GM18907 (cell line): ENCODE data around the gene ADARB2.
"Not testable (repeated sequence)": the region's sequence is repeated elsewhere in the genome, so short reads cannot be mapped to it uniquely, and the experiment has no call there.

Source experiments
- ATAC-seq: cut with Tn5 transposase; IDR thresholded peaks from one replicate; pipeline ENCODE4 v1.9.1; 2021; ENCODE audit warnings: mild to moderate bottlenecking, moderate library complexity; ENCODE audit not compliant: unreplicated experiment

ADARB2 gene

DNA sequence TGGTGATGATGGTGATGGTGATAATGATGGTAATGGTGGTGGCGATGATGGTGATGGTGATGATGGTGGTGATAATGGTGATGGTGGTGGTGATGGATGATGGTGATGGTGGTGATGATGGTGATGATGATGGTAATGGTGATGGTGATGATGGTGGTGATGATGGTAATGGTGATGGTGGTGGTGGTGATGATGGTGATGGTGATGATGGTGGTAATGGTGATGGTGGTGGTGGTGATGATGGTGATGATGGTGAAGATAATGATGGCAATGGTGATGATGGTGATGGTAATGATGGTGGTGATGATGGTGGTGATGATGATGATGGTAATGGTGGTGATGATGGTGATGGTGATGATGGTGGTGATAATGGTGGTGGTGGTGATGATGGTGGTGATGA, 517.5 kb downstream of the ADARB2 start:
- not testable (repeated sequence) for ATAC-seq

DNA sequence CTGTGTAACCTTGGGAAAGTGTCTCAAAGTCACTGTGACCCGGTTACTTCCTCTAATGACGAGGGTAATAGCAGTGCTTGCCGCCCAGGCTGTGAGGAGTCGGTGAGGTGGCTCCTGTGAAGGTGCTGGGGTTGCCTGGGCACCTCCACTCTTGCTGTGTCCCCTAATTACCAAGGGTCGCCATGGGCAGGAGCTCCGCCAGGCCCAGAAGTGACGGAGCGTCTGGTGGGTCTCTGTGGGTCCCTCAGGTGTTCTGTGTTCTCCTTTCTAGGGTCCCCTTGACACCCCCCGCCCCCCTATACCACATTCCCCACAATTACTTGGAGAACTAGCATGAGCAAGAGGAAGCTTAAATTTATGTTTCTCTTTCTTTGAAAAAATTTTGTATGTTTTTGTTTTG, 519.7 kb downstream of the ADARB2 start:
- ATAC-seq: no peak

DNA sequence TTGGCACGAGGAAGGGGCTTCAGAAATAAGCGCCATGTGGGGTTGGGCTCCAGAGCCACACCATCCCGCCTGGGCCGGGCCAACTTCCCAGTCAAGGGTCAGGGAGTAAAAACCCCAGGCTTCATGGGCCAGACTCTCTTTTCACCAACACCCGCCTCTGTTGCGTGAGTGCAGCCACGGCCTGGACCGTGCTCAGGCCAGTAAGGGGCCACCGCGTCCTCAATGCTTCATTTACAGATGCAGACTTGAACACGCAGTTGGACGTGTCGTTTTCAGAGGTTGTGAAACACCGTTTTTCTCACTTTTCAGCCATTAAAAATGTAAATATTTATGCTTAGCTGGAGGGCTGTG, 520.1 kb downstream of the ADARB2 start:
- no peak for ATAC-seq

GRCh38 chr10:1216574-1217236, 520.6 kb downstream of the ADARB2 start:
- ATAC-seq: no peak

DNA sequence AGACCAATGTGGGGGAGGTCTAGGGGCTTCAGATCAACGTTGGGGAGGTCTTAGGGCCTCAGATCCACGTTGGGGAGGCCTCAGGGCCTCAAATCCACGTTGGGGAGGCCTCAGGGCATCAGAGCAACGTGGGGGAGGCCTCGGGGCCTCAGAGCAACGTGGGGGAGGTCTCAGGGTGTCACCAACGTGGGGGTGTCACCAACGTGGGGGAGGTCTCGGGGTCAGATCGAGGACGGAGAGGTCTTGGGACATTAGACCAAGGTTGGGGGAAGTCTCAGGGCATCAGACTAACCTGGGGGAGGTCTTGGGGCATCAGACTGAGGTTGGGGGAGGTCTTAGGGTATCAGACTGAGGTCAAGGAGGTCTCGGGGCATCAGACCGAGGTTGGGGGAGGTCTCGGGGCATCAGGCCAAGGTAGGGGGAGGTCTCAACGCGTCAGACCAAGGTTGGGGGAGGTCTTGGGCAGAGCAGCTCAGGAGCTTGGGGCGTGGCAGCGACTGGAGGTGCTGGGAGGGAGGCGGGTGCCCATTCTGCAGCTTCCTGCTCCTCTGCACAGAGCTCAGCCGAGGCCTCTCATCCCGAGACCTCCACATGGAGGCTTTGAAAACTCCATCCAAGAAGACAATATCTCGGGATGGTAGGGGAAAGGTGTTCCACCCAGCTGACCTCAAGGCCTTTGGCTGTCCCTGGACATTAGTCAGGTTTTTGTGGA, 521.3 kb downstream of the ADARB2 start:
- ATAC-seq: no peak

DNA sequence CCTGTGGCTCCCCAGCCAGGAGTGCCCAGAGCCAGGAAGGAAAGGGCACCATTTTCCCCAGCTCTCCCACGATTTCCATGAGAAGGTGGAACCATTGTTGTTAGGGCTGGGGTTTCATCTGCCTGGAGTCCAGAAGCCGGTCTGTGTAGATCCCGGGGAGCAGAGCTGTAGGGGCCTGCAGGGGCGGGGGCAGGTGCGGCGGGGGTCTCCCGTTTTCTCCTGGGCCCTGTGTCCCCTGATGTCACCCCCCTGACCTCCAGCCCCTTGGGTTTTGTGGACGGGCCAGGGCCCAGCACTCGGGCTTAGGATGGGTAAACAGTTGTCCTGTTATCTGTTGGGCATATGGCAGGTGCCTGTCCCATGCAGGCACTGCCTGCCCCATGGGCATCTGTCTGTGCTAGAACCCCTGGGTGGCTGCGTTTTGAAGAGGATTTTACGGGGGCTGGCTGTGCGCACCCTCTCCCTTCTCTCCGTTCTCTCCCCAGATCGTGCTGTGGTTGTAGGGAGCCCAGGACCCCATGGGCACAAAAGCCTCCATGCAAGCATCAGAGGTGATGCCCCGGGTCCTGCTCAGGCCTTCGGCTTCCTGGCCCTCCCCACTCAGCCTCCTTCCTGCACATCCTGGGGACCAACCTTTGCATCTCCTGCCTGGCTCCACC, 522.3 kb downstream of the ADARB2 start:
- no peak for ATAC-seq

- ATAC-seq: no peak
Observed at GRCh38 chr10:1214071-1214675, 523.2 kb downstream of the ADARB2 start.

DNA sequence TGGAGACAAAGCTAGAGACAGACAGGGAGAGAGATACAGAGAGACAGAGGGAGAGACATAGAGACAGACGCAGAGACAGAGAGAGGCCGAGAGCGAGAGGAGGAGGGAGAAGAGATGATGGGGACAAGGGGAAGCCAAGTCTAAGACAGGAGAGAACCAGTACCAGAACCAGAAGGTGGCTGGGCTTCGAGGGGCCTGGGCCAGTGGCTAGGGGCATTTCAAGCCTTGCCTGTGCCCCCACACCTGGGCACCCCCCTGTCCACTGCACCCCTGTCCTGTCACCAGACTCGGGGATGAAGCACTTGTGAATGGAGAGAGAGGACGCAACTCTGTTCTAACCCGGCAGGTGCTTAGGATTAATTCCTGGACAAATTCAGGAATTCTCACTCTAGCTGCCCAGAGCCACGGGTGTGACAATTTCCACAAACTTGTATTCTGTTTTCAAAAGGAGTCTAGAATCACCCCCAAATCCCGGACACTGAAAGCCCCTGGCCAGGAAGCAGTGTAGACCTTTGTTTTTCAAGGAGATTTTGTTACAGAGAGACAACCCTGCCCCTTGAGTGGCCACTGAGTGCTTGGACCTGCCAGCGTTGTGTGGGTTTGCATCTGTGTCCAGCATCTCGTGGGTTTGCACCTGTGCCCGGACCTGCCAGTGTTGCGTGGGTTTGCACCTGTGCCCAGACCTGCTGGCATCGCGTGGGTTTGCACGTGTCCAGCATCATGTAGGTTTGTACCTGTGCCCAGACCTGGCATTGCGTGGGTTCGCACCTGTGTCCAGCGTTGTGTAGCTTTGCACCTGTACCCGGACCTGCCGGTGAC, 523.9 kb downstream of the ADARB2 start:
- no peak for ATAC-seq

DNA sequence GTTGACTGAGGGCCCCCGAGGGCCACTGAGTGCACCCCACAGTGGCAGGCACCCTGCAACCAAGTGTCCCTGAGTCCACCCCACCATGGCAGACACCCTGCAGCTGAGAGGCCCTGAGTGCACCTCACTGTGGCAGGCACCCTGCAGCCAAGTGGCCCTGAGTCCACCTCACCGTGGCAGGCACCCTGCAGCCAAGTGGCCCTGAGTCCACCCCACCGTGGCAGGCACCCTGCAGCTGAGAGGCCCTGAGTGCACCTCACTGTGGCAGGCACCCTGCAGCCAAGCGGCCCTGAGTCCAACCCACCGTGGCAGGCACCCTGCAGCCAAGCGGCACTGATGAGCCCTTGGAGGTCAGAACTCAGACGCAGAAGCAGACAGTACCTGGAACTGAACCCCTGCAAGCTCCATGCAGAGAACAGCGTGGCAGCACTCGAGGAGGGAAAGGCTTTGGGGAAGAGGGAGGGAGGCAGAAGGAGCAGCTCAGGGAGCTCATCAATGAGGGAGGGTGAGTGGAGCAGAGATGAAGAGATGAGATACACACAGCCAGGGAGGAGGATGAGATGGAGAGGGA, 524.7 kb downstream of the ADARB2 start:
- no peak for ATAC-seq

DNA sequence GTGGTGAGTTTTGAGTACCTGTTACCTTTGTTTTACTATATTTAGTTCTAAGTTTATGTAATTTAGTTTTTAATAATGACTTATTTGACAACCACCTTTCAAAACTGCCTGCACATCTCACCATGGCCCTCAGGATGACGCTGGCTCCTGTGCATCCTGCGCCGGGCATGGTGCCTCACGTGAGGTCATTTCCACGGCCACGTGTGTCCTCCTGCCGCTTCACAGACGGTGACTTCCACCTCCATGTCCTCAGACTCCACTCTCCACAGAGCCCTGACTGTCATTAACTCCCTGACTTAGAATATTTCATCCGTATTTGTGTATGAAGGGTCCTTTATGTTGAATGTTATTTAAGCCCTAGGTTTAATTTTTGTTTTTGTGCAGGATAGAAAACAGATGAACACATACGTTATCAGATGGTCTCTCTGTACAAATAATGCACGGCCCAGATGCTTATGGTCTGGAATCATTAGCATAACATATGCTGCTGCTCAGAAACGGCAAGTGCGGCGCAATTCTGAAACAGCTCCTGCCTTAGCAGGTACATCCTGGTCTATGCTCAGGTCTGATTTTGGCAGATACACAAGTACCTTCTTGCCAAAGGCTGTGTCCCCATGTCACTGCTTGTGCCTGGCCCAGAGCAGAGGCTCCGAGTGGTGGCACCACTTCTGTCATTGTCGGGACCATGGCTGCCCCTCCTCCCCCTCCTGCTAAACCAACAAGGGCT, 525.3 kb downstream of the ADARB2 start:
- no peak for ATAC-seq

- ATAC-seq: no peak
Observed at GRCh38 chr10:1210667-1211066, 526.7 kb downstream of the ADARB2 start.

- no peak for ATAC-seq
Observed at GRCh38 chr10:1209355-1209979, 527.9 kb downstream of the ADARB2 start.

GRCh38 chr10:1208366-1209311, 528.7 kb downstream of the ADARB2 start:
- ATAC-seq: no peak

DNA sequence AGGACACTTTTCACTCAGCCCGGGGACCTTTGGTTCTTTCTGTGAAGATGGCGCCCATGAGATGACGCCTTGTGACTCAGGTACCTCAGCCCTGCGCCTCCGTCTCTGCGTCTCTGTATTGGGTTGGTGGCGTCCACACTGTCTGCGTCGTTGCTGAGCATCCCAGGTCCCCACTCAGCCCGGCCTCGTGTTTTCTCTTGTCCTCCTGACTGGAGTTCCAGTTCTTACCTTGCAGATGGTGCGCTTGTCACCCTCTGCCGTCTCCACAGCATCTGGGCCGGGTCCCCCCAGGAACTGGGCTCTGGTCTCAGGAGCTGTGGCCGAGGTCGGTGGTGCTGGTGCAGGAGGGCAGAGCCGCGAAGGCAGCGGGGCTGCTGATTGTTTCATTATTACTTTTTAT, 530.7 kb downstream of the ADARB2 start:
- ATAC-seq: no peak

- ATAC-seq: no peak
Observed at GRCh38 chr10:1206101-1206500, 531.2 kb downstream of the ADARB2 start.

DNA sequence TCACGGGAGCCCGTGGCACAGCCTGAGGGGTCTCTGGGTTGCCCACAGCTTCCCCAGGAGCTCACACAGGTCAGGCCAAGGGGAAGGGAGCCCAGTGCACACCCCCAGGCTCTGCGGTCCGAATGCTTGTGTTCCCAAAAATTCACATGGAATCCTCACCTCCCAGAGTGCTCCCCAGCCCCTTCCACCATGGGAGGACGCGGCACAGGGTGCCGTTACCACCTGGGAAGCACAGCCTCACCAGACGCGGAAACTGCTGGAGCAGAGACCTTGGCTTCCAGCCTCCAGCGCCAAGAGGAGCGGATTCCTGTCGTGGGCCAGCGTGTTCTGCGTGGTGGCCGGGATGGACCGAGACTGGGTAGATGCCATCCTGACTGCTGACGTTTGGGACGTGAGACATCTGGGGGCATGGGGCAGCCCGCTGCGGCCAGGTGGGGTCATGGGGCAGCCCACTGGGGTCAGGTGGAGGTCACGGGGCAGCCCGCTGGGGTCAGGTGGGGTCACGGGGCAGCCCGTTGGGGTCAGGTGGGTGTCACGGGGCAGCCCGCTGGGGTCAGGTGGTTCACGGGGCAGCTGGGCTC, 531.8 kb downstream of the ADARB2 start:
- ATAC-seq: no peak

DNA sequence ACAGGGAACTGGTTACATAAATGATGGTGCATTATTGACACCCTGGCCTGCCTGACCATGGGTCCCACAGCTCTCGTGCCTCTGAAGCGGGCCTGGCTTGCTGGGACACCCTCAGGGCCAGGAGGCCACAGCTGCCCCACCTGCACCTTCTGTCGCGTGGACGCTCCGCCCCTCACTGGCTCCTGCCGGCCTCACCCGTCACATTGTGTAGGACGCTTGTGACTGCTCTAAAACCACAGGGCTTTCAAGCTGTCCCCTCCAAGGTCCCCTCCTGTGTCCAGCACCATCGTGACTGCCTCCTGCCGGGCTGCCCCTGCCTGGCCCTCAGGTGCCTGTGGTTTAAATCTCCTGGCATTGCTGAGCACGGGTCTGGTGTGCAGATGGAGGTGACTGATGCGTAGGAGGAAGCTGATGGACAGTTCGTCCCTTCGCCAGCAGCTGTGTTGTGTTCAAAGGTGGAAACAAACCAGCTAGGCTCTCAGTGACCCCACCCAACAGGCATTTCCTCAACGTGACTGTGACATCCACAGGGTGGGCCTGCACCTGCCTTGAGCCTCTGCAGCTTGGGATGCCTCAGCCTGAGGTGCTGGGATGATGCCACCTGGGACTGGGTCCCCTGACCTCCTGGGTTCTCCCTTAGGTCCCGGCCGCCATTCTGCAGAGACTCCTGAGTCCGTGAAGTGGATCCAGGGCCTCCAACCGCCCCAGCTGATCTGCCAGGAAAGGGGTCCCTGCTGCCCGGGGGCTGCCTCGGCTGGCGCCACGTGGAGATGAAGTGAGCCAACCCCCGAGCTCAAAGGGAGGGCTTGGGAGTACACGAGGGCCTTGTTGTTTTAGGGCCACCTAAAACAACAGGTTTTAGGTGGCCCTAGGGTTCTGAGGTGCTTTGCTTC, 532.6 kb downstream of the ADARB2 start:
- no peak for ATAC-seq
